Stimulated activated CD4-positive, alpha-beta T cell treated with anti-CD3 and anti-CD28 coated beads, Interleukin-1b, Interleukin-23, amount 100 ng/mL, for 48 hours (primary cell): ENCODE measurements around the gene SYNJ2.

Experiments used
- DNase-seq: peaks from one replicate; pipeline ENCODE4 v3.0.0-alpha.2; 2020

Gene SYNJ2

GRCh38 chr6:158030380-158031300 is 49.0 kb downstream of the SYNJ2 start:
- DNase-seq = no peak

GRCh38 chr6:158031381-158032353 is 50.0 kb downstream of the SYNJ2 start:
- DNase-seq = peak; percentile 25

- DNase-seq = no peak
These were observed 50.7 kb downstream of the SYNJ2 start for GRCh38 chr6:158032354-158032733.

GRCh38 chr6:158033077-158033750 is 51.6 kb downstream of the SYNJ2 start:
- no peak for DNase-seq

GRCh38 chr6:158033751-158034702 is 52.4 kb downstream of the SYNJ2 start:
- DNase-seq = no peak

- DNase-seq = no peak
These were observed 54.6 kb downstream of the SYNJ2 start for GRCh38 chr6:158036261-158036660.

- no peak for DNase-seq
These were observed 55.4 kb downstream of the SYNJ2 start for GRCh38 chr6:158037021-158037420.

GRCh38 chr6:158037771-158038170 is 56.1 kb downstream of the SYNJ2 start:
- no peak for DNase-seq

GRCh38 chr6:158038291-158039177 is 56.9 kb downstream of the SYNJ2 start:
- no peak for DNase-seq

GRCh38 chr6:158039178-158039557 is 57.5 kb downstream of the SYNJ2 start:
- no peak for DNase-seq

GRCh38 chr6:158039571-158040050 is 57.9 kb downstream of the SYNJ2 start:
- DNase-seq = peak; percentile 26

GRCh38 chr6:158040051-158040803 is 58.6 kb downstream of the SYNJ2 start:
- DNase-seq = peak; percentile 34

- DNase-seq = no peak
These were observed 59.2 kb downstream of the SYNJ2 start for GRCh38 chr6:158040804-158041347.

- DNase-seq = no peak
These were observed 59.7 kb downstream of the SYNJ2 start for GRCh38 chr6:158041370-158041769.

- DNase-seq = no peak
These were observed 60.1 kb downstream of the SYNJ2 start for GRCh38 chr6:158041788-158042187.

- DNase-seq = no peak
These were observed 60.7 kb downstream of the SYNJ2 start for GRCh38 chr6:158042245-158042798.

- DNase-seq = no peak
These were observed 61.3 kb downstream of the SYNJ2 start for GRCh38 chr6:158043008-158043407.

GRCh38 chr6:158043586-158044524 is 62.2 kb downstream of the SYNJ2 start:
- DNase-seq = no peak
